ENCODE results near the gene STING1.

- TF ChIP-seq CTCF (IDR thresholded peaks at IDR 0.05; ENCODE audit: borderline replicate concordance, extremely low read depth, low read length, poor library complexity, severe bottlenecking) (no peak), EZH2 (IDR thresholded peaks at IDR 0.05; ENCODE audit: borderline replicate concordance, low read depth, low read length, severe bottlenecking) (no peak)
These were observed 9.5 kb downstream of the STING1 start for GRCh38 chr5:139473105-139473504.
